ENCODE results near the gene PTPRCAP. TPM values are rescaled to one million over a fixed set of nuclear protein-coding genes. Genes with fewer than 3 reads are reported as not detected.

The PTPRCAP gene
- total and polyA plus RNA-seq, 10 of the 15 experiments (the other 5 are each of a cell fraction or from before 2014, with no cell fraction given) = 4.7 to 266 (median 125) TPM

DNA sequence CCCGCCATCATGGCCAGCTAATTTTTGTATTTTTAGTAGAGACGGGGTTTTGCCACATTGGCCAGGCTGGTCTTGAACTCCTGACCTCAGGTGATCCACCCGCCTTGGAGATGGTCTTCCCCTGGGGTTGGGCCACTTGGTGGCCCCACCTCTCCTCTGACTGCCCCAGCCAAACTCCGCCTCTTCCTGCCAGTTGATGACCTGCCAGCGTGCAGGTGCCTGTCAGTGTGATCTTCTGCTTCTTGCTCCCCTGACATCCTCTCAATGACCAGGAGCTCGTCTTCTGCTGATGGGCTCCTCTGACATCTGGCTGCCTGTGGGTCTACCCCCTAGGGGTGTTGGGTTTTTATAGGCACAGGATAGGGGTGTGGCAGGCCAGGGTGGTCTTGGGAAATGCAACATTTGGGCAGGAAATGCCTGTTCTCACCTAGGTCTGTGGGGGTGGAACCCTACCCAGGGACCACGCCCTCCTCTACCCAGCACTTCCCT lies 48.4 kb upstream of the PTPRCAP start (continued):
- TF ChIP-seq, protein P1, sequence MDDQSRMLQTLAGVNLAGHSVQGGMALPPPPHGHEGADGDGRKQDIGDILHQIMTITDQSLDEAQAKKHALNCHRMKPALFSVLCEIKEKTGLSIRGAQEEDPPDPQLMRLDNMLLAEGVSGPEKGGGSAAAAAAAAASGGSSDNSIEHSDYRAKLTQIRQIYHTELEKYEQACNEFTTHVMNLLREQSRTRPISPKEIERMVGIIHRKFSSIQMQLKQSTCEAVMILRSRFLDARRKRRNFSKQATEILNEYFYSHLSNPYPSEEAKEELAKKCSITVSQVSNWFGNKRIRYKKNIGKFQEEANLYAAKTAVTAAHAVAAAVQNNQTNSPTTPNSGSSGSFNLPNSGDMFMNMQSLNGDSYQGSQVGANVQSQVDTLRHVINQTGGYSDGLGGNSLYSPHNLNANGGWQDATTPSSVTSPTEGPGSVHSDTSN (IDR thresholded peaks at IDR 0.05; ENCODE audit: insufficient replicate concordance, low read depth, low read length) = peak; percentile 81
- TF ChIP-seq POLR2AphosphoS5 (IDR thresholded peaks at IDR 0.05; ENCODE audit: low read length) (peak; percentile 85), NR2F1 (conservative IDR thresholded peaks at IDR 0.05) (peak; percentile 61), GATAD2B (conservative IDR thresholded peaks at IDR 0.05; ENCODE audit: low read depth) (peak; percentile 7; the same call in 1 of the 2 replicates), POLR2A (IDR thresholded peaks at IDR 0.05; ENCODE audit: low read depth, low read length) (peak; percentile 84), CREM (IDR thresholded peaks at IDR 0.05; ENCODE audit: low read depth) (0 out of 2 replicates have a peak, but pooled peaks have one; percentile 7), HDGF (IDR thresholded peaks at IDR 0.05) (peak; percentile 13; the same call in 1 of the 2 replicates), BHLHE40 (IDR thresholded peaks at IDR 0.05; ENCODE audit: borderline replicate concordance in 1 of 2, low read depth in 2 of 2, low read length in 1 of 2) (peak; percentile 22 to 78; a peak in 1 of 4 replicates), LARP7 (IDR thresholded peaks at IDR 0.05) (0 out of 2 replicates have a peak, but pooled peaks have one; percentile 21)
- TF ChIP-seq, protein P2, sequence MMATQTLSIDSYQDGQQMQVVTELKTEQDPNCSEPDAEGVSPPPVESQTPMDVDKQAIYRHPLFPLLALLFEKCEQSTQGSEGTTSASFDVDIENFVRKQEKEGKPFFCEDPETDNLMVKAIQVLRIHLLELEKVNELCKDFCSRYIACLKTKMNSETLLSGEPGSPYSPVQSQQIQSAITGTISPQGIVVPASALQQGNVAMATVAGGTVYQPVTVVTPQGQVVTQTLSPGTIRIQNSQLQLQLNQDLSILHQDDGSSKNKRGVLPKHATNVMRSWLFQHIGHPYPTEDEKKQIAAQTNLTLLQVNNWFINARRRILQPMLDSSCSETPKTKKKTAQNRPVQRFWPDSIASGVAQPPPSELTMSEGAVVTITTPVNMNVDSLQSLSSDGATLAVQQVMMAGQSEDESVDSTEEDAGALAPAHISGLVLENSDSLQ (IDR thresholded peaks at IDR 0.05) = peak; percentile 95

Data from GM12878 (cell line).